ENCODE results near the gene RBM12. TPM values are rescaled to one million over a fixed set of nuclear protein-coding genes. Genes with fewer than 3 reads are reported as not detected.

The RBM12 gene
- total and polyA plus RNA-seq, 2 donors (not counting 3 experiments of a cell fraction or from before 2014, with no cell fraction given) = 98.0 to 121 TPM

GRCh38 chr20:35661053-35661452 is 3.6 kb downstream of the RBM12 start:
- dilution Hi-C loops (cut with MboI; ENCODE audit: extremely low pct_ligation_motif_present, low sequenced_read_pairs) (no loop called here), intact Hi-C loops (cut with micrococcal nuclease) (loop anchor here (5.0 kb wide), 1 partner anchor 81 kb away; the partner anchor contains the start of gene RBM39)
- DNase-seq (ENCODE audit: low read depth, low spot score) (no peak), FAIRE-seq (no peak)
- no peaks in the 10 kb centered on the region for H3K9me3 ChIP-seq (replicated peaks; ENCODE audit: control insufficient read depth, insufficient read depth, low read length)
- ChIA-PET POLR2A (interaction anchor here (1.1 kb wide), 1 partner anchor 38 kb away, joined by 3 read pairs; the partner anchor contains the start of genes NFS1 and ROMO1), CTCF (interaction anchor here (0.6 to 2.1 kb wide), 4 partner anchors 9 to 214 kb away, joined by 3 to 8 read pairs (median 3); no protein-coding TSS in a partner anchor)
- peak overlapping the region; percentile 77 for H3K4me2 ChIP-seq (ENCODE audit: insufficient read depth, low read length)
- H2AFZ ChIP-seq (ENCODE audit: low read depth, low read length) = no peak overlapping the region
- peaks cover 18% of the 10 kb centered on the region for H4K20me1 ChIP-seq (replicated peaks; ENCODE audit: control insufficient read depth, extremely low read depth, insufficient read depth, low read length)
- no peaks in the 10 kb centered on the region for H3K27me3 ChIP-seq (ENCODE audit: control insufficient read depth in 2 of 2, insufficient read depth in 2 of 2, low read length in 2 of 2)
- peaks cover 0 to 5% of the 10 kb centered on the region in 2 experiments for H3K36me3 ChIP-seq (ENCODE audit: control insufficient read depth in 2 of 2, extremely low read depth in 1 of 2, insufficient read depth in 2 of 2, low read length in 2 of 2)
- no TSS peak for BruUV-seq (replicated peaks)
- no peak overlapping the region for H3K27ac ChIP-seq (ENCODE audit: insufficient read depth, low read depth, low read length)
- peaks cover 84% of the 10 kb centered on the region for H3K79me2 ChIP-seq (ENCODE audit: control insufficient read depth, insufficient read depth, low read length)
- peak overlapping the region in 1 of 3 experiments; percentile 81 for H3K4me3 ChIP-seq (replicated peaks in 1 of 3; ENCODE audit: insufficient read depth in 1 of 3, low read depth in 1 of 3, low read length in 3 of 3)
- H3K9ac ChIP-seq (replicated peaks; ENCODE audit: extremely low read depth, insufficient read depth, low read length) = peak overlapping the region; percentile 34
- TF ChIP-seq MYC (IDR thresholded peaks at IDR 0.05; ENCODE audit: low read depth, low read length) (no peak), FOS (IDR thresholded peaks at IDR 0.05; ENCODE audit: borderline replicate concordance, insufficient read depth, low read length) (no peak), POLR2AphosphoS5 (IDR thresholded peaks at IDR 0.05; ENCODE audit: insufficient read depth, low read depth, low read length) (no peak), POLR2A (IDR thresholded peaks at IDR 0.05; ENCODE audit: low read depth, low read length) (no peak), GATA2 (IDR thresholded peaks at IDR 0.05; ENCODE audit: insufficient read depth, insufficient read length, low read depth, low read length) (no peak), EZH2 (IDR thresholded peaks at IDR 0.05; ENCODE audit: borderline replicate concordance, low read depth, low read length, severe bottlenecking) (no peak)
- TF ChIP-seq, protein P1, sequence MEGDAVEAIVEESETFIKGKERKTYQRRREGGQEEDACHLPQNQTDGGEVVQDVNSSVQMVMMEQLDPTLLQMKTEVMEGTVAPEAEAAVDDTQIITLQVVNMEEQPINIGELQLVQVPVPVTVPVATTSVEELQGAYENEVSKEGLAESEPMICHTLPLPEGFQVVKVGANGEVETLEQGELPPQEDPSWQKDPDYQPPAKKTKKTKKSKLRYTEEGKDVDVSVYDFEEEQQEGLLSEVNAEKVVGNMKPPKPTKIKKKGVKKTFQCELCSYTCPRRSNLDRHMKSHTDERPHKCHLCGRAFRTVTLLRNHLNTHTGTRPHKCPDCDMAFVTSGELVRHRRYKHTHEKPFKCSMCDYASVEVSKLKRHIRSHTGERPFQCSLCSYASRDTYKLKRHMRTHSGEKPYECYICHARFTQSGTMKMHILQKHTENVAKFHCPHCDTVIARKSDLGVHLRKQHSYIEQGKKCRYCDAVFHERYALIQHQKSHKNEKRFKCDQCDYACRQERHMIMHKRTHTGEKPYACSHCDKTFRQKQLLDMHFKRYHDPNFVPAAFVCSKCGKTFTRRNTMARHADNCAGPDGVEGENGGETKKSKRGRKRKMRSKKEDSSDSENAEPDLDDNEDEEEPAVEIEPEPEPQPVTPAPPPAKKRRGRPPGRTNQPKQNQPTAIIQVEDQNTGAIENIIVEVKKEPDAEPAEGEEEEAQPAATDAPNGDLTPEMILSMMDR (IDR thresholded peaks at IDR 0.05; ENCODE audit: extremely low read depth in 1 of 2, insufficient read depth in 1 of 2, low read depth in 1 of 2, low read length in 2 of 2) = no peak
- TF ChIP-seq, protein P2, sequence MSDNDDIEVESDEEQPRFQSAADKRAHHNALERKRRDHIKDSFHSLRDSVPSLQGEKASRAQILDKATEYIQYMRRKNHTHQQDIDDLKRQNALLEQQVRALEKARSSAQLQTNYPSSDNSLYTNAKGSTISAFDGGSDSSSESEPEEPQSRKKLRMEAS (IDR thresholded peaks at IDR 0.05; ENCODE audit: insufficient read depth, insufficient read length) = no peak
- H3K4me1 ChIP-seq (ENCODE audit: control insufficient read depth, extremely low read depth, insufficient read depth, low read length) = peaks cover 19% of the 10 kb centered on the region
- H3K9me1 ChIP-seq (replicated peaks; ENCODE audit: control insufficient read depth, extremely low read depth, insufficient read depth, low read length) = no peaks in the 10 kb centered on the region

Data from endothelial cell of umbilical vein (primary cell).